GM12892 (cell line): ENCODE results near the gene SAE1.

Source experiments
- DNase-seq: peaks from one replicate; pipeline ENCODE4 v3.0.0; 2011; ENCODE audit not compliant: insufficient read length
- FAIRE-seq: peaks from 2 replicates; lab custom pipeline; 2011; peaks lifted over from hg19 to GRCh38; lab: Jason Lieb, UNC
- POLR2A ChIP-seq: IDR thresholded peaks from 2 replicates; pipeline ENCODE4 v1.6.1; 2011; ENCODE audit warnings: low read depth, low read length, control low read depth
- POLR2AphosphoS5 ChIP-seq: IDR thresholded peaks from 2 replicates; pipeline ENCODE4 v1.6.1; 2011; ENCODE audit warnings: low read depth, low read length, control low read depth
- TAF1 ChIP-seq: IDR thresholded peaks from 2 replicates; pipeline ENCODE4 v1.6.1; 2011; ENCODE audit warnings: low read depth, mild to moderate bottlenecking, control low read depth, low read length, borderline replicate concordance

Gene SAE1

GRCh38 chr19:47186446-47187334 lies 56.1 kb downstream of the SAE1 start:
- DNase-seq, result peak; percentile 53
- peak; percentile 43; the same call in 1 of the 2 replicates for TF ChIP-seq POLR2A
- no peak for TF ChIP-seq TAF1
- TF ChIP-seq POLR2AphosphoS5, result peak; percentile 54; the same call in 1 of the 2 replicates
- FAIRE-seq, result peak; percentile 89

- DNase-seq (no peak), FAIRE-seq (no peak)
- no peak for TF ChIP-seq TAF1
- TF ChIP-seq POLR2A, result no peak
- no peak for TF ChIP-seq POLR2AphosphoS5
These were observed 56.7 kb downstream of the SAE1 start for GRCh38 chr19:47187335-47187655.

GRCh38 chr19:47187797-47188196 lies 57.2 kb downstream of the SAE1 start:
- FAIRE-seq (no peak), DNase-seq (no peak)
- no peak for TF ChIP-seq POLR2AphosphoS5
- TF ChIP-seq TAF1, result no peak
- no peak for TF ChIP-seq POLR2A

- DNase-seq (no peak), FAIRE-seq (no peak)
- TF ChIP-seq POLR2AphosphoS5 (no peak), TAF1 (no peak), POLR2A (no peak; the same call in 1 of the 2 replicates)
These were observed 57.9 kb downstream of the SAE1 start for GRCh38 chr19:47188507-47189033.

- no peak for DNase-seq
- TF ChIP-seq POLR2AphosphoS5 (no peak), TAF1 (no peak)
- FAIRE-seq, result no peak
These were observed 59.6 kb downstream of the SAE1 start for GRCh38 chr19:47190167-47190727.

- no peak for TF ChIP-seq TAF1
- TF ChIP-seq POLR2A, result no peak
- TF ChIP-seq POLR2AphosphoS5, result no peak
- FAIRE-seq (no peak), DNase-seq (no peak)
These were observed 64.8 kb downstream of the SAE1 start for GRCh38 chr19:47195434-47195833.

GRCh38 chr19:47197141-47197540 lies 66.5 kb downstream of the SAE1 start:
- no peak for DNase-seq
- no peak for FAIRE-seq
- no peak for TF ChIP-seq POLR2AphosphoS5
- no peak for TF ChIP-seq TAF1
- TF ChIP-seq POLR2A, result no peak

- FAIRE-seq, result no peak
- no peak for DNase-seq
- no peak for TF ChIP-seq TAF1
- no peak for TF ChIP-seq POLR2AphosphoS5
- no peak for TF ChIP-seq POLR2A
These were observed 69.9 kb downstream of the SAE1 start for GRCh38 chr19:47200530-47200929.

- TF ChIP-seq POLR2A, result no peak
- no peak for TF ChIP-seq POLR2AphosphoS5
- DNase-seq, result no peak
- FAIRE-seq, result no peak
These were observed 72.6 kb downstream of the SAE1 start for GRCh38 chr19:47203254-47203653.

GRCh38 chr19:47209319-47210179 lies 78.9 kb downstream of the SAE1 start:
- DNase-seq (no peak), FAIRE-seq (no peak)
- TF ChIP-seq TAF1 (no peak), POLR2AphosphoS5 (no peak), POLR2A (no peak)

- FAIRE-seq, result no peak
- TF ChIP-seq POLR2A, result no peak
- no peak for DNase-seq
These were observed 79.5 kb downstream of the SAE1 start for GRCh38 chr19:47210180-47210490.

- no peak for DNase-seq
- TF ChIP-seq POLR2A (no peak), TAF1 (no peak), POLR2AphosphoS5 (no peak)
- peak; percentile 97 for FAIRE-seq
These were observed 80.2 kb downstream of the SAE1 start for GRCh38 chr19:47210689-47211316.
